Colonic mucosa (tissue), 4 donors: Measurements from ENCODE around the gene LSM14A. TPM values are rescaled to one million over a fixed set of nuclear protein-coding genes. Genes with fewer than 3 reads are reported as not detected.

Source experiments
- DNase-seq: peaks from one replicate; pipeline ENCODE4 v3.0.0-alpha.2; 2020
- H3K27ac ChIP-seq: fragments of 200-600 bp; one replicate; pipeline ENCODE4 v1.8.0; 2021
- H3K27me3 ChIP-seq: fragments of 200-600 bp; one replicate; pipeline ENCODE4 v1.8.0; 2021
- H3K36me3 ChIP-seq: fragments of 200-600 bp; one replicate; pipeline ENCODE4 v1.8.0; 2021
- H3K4me1 ChIP-seq: fragments of 200-600 bp; one replicate; pipeline ENCODE4 v1.8.0; 2021; ENCODE audit warnings: mild to moderate bottlenecking
- H3K4me3 ChIP-seq: fragments of 200-600 bp; one replicate; pipeline ENCODE4 v1.8.0; 2021
- H3K9ac ChIP-seq, 2 donors: one replicate each; pipeline ENCODE4 v1.7.0; 2013; ENCODE audit warnings: control low read depth in 2 of 2, low read depth in 2 of 2, low read length in 2 of 2
- H3K9me3 ChIP-seq: fragments of 200-600 bp; one replicate; pipeline ENCODE4 v1.8.0; 2021
- intact Hi-C: fragments of 100-400 bp; cut with DNase I; formaldehyde crosslinking; loops from one replicate; pipeline ENCODE4 v1.14.1; 2022
- total RNA-seq, 2 donors: library from RNA; stranded (reverse); fragmentation: NEBNext Ultra II Directional in 1 of 2; extraction: Animal tissue kit (Norgen Biotek cat#: 25700) in 1 of 2; gene quantifications; one replicate each; pipeline ENCODE4 v1.2.1, GENCODE V29; 2021
- TF ChIP-seq, protein P1 (sequence below): fragments of 200-600 bp; IDR thresholded peaks from one replicate; pipeline ENCODE4 v1.8.0; 2022; ENCODE audit warnings: antibody characterized with exemption, mild to moderate bottlenecking
- donor health status: healthy.
- donor health status: DM: no; HTN: no; CAD: no.
- donor health status: DM: no; HTN: no; CAD: no.

The LSM14A gene
- total RNA-seq, 2 donors from 2014 or later, result 80.5 to 105 TPM

DNA sequence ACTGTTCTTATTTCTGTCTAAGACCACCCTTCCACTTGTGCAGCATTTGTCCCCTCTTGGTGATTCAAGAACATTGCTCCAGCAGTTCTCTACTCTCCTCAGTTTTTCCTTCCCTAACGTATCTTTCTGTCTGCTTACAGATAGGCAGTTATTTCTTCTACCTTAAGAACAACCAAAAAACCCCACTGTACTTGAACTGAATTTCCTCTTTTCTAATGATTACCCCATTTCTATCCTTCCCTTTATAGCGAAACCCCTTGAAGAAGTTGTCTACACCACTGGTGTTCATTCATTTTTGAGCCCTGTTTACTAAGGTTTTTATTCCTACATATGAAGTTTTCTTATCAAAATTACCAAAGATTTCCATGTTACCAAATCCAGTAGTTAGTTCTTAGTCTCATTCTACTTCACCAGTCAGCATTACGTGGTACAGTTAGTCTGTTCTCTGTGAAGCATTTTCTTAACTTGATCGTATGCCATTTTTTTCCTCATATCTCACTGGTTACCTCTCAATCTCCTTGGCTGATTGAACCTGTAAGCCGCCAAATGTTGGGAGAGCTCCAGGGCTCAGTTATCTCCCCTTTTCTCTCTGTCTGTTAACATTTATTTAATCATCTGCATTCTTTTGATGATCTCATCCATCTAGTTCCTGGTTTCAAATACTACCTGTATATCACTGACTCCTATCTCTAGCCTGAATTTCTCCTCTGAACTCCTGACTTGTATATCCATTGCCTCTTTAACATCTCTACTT is 9.0 kb downstream of the LSM14A start:
- Histone ChIP-seq H3K4me3 (no peak overlapping the region), H3K27me3 (no peaks in the 10 kb centered on the region), H3K4me1 (peaks cover 8% of the 10 kb centered on the region), H3K9me3 (no peaks in the 10 kb centered on the region), H3K36me3 (no peaks in the 10 kb centered on the region), H3K9ac (no peak overlapping the region), H3K27ac (no peak overlapping the region)
- TF ChIP-seq, protein P1, sequence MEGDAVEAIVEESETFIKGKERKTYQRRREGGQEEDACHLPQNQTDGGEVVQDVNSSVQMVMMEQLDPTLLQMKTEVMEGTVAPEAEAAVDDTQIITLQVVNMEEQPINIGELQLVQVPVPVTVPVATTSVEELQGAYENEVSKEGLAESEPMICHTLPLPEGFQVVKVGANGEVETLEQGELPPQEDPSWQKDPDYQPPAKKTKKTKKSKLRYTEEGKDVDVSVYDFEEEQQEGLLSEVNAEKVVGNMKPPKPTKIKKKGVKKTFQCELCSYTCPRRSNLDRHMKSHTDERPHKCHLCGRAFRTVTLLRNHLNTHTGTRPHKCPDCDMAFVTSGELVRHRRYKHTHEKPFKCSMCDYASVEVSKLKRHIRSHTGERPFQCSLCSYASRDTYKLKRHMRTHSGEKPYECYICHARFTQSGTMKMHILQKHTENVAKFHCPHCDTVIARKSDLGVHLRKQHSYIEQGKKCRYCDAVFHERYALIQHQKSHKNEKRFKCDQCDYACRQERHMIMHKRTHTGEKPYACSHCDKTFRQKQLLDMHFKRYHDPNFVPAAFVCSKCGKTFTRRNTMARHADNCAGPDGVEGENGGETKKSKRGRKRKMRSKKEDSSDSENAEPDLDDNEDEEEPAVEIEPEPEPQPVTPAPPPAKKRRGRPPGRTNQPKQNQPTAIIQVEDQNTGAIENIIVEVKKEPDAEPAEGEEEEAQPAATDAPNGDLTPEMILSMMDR, result no peak
- no peak for DNase-seq
- intact Hi-C loops, result no loop called here

DNA sequence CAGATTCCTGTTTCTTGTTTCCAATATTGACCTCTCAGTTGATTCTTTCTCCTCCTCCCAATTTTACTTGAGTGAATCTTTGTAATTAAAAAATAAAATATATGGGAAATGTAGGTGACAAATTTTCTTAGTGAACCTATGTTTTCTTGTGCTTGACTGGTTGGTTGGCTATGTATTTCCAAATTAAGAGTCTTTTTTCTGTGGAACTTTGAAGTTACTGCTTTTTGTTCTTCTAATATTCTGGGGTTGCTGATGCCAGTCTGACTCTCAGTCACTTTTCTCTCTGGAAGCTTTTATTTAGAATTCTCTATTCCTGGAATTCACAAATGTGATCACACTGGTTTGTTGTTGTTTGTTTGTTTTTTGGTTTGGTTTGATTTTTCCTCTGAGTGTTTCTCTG is 9.8 kb downstream of the LSM14A start:
- no peaks in the 10 kb centered on the region for H3K9me3 ChIP-seq
- TF ChIP-seq, protein P1, result no peak
- intact Hi-C loops, result no loop called here
- no peak for DNase-seq
- no peaks in the 10 kb centered on the region for H3K36me3 ChIP-seq
- H3K27ac ChIP-seq, result no peak overlapping the region
- H3K9ac ChIP-seq, result no peak overlapping the region
- H3K27me3 ChIP-seq, result no peaks in the 10 kb centered on the region
- no peak overlapping the region for H3K4me3 ChIP-seq
- H3K4me1 ChIP-seq, result peaks cover 4% of the 10 kb centered on the region

DNA sequence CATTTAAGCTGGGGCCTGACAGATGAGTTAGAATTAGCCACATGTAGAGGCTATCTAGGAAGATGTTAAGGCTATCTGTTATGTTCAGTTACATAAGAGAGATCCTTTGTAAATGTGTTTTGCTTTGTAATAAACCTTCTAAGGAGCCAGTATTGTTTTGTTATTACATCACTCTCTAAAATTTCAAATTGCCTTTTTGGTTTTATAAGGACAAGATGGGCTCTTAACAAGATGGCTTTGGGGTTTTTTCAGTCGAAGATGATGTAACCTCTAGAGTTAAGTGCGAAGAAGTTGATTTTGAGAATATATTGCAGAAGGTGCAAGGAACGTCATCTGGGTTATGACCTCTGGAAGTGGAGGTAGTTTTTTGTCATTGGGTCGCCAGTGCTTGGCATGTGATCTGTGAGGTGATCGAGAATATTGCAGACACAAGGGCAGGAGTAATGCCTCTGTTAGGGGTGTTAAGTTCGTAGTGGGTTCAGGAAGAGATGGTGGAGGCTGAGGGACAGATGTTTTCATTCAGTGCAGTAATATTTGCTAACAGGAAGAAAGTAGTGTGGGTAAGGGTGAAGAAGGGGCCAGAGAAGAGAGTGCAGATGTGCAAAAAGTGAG is 12.7 kb downstream of the LSM14A start:
- Histone ChIP-seq H3K4me3 (no peak overlapping the region), H3K9ac (no peak overlapping the region), H3K27me3 (no peaks in the 10 kb centered on the region), H3K36me3 (no peaks in the 10 kb centered on the region), H3K27ac (no peak overlapping the region), H3K9me3 (no peaks in the 10 kb centered on the region), H3K4me1 (no peaks in the 10 kb centered on the region)
- DNase-seq, result no peak
- intact Hi-C loops, result no loop called here
- TF ChIP-seq, protein P1, result no peak

DNA sequence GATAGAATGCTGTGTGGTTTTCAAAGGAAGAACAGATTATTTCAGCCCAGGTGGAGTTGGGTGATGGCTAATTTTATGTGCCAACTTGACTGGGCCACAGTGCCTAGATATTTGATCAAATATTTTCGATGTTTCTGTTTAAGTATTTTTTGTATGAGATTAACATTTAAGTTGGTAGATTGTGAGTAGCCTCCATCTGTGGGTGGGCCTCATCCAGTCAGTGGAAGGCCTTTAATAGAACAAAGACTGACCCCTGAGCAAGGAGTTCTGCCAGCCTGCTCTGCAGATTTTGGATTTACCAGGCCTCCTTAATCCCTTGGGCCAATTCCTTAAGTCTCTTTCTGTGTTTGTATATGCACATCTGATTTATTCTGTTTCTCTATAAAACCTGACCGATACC is 13.9 kb downstream of the LSM14A start:
- Histone ChIP-seq H3K4me1 (no peaks in the 10 kb centered on the region), H3K4me3 (no peak overlapping the region)

DNA sequence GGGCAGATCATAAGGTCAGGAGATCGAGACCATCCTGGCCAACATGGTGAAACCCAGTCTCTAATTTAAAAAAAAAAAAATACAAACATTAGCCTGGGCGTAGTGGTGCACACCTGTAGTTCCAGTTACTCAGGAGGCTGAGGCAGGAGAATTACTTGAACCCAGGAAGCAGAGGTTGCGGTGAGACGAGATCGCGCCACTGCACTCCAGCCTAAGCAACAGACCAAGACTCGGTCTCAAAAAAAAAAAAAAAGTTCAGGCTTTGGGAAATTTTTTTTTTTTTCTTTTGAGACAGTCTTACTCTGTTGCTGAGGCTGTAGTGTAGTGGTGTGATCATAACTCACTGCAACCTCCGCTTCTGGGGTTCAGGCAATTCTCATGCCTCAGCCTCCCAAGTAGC is 14.7 kb downstream of the LSM14A start:
- Histone ChIP-seq H3K4me1 (no peaks in the 10 kb centered on the region), H3K9me3 (no peaks in the 10 kb centered on the region), H3K36me3 (no peaks in the 10 kb centered on the region), H3K9ac (no peak overlapping the region), H3K4me3 (no peak overlapping the region), H3K27ac (no peak overlapping the region), H3K27me3 (no peaks in the 10 kb centered on the region)
- intact Hi-C loops, result no loop called here
- no peak for DNase-seq
- TF ChIP-seq, protein P1, result no peak

More for the DNA sequence above, 13.9 kb downstream of the LSM14A start:
- Histone ChIP-seq H3K9me3 (no peaks in the 10 kb centered on the region), H3K27ac (no peak overlapping the region), H3K36me3 (no peaks in the 10 kb centered on the region), H3K9ac (no peak overlapping the region), H3K27me3 (no peaks in the 10 kb centered on the region)
- intact Hi-C loops, result no loop called here
- no peak for DNase-seq
- TF ChIP-seq, protein P1, result no peak
